CD14-positive monocyte (primary cell): Measurements from ENCODE around the gene SEC14L1. TPM values are rescaled to one million over a fixed set of nuclear protein-coding genes. Genes with fewer than 3 reads are reported as not detected.

ENCODE experiments used
- DNase-seq, 3 donors: peaks; one replicate each; pipeline ENCODE4 v3.0.0-alpha.2; 2011 to 2022
- H2AFZ ChIP-seq: 2 replicates; pipeline ENCODE4 v1.6.0; 2012; ENCODE audit warnings: mild to moderate bottlenecking, low read depth, low read length, inconsistent platforms; ENCODE audit not compliant: insufficient read depth, poor library complexity, severe bottlenecking
- H3K27ac ChIP-seq, 2 donors: 1 replicate in 1 of 2; 2 replicates in 1 of 2; pipeline ENCODE4 v1.5.1; 2012 to 2013; ENCODE audit warnings: low read length in 2 of 2, control low read depth in 1 of 2, inconsistent platforms in 1 of 2, low read depth in 1 of 2, mild to moderate bottlenecking in 1 of 2
- H3K27me3 ChIP-seq, 2 donors: one replicate each; pipeline versions ENCODE4 v1.6.0 to v1.6.1; 2011 to 2013; ENCODE audit warnings: low read length in 2 of 2; ENCODE audit not compliant: control insufficient read depth in 2 of 2, insufficient read depth in 2 of 2
- H3K36me3 ChIP-seq, 2 donors: replicated peaks in 1 of 2; 1 replicate in 1 of 2; 2 replicates in 1 of 2; pipeline versions ENCODE4 v1.5.1 to v1.6.1; 2012 to 2013; ENCODE audit warnings: low read length in 2 of 2, control low read depth in 1 of 2, inconsistent platforms in 1 of 2, mild to moderate bottlenecking in 1 of 2; ENCODE audit not compliant: insufficient read depth in 2 of 2, control insufficient read depth in 1 of 2
- H3K4me1 ChIP-seq, 2 donors: 1 replicate in 1 of 2; 2 replicates in 1 of 2; pipeline versions ENCODE4 v1.5.1 to v1.6.1; 2012 to 2013; ENCODE audit warnings: low read length in 2 of 2, control low read depth in 1 of 2, inconsistent platforms in 1 of 2, mild to moderate bottlenecking in 1 of 2, moderate library complexity in 1 of 2; ENCODE audit not compliant: insufficient read depth in 2 of 2, control insufficient read depth in 1 of 2
- H3K4me2 ChIP-seq: replicated peaks from 2 replicates; pipeline ENCODE3; 2012; ENCODE audit warnings: low read length, moderate library complexity, mild to moderate bottlenecking; ENCODE audit not compliant: poor library complexity, severe bottlenecking; ENCODE audit errors: extremely low read depth
- H3K4me3 ChIP-seq, 3 experiments: fragments of 200-600 bp in 1 of 3; sonication (generic) in 1 of 3; replicated peaks in 1 of 3; 1 replicate in 2 of 3; 2 replicates in 1 of 3; pipeline ENCODE4 v1.5.1; 2011 to 2013; ENCODE audit warnings: low read length in 3 of 3, mild to moderate bottlenecking in 3 of 3, control low read depth in 2 of 3, low read depth in 2 of 3, inconsistent platforms in 1 of 3, moderate library complexity in 1 of 3
- H3K79me2 ChIP-seq: 2 replicates; pipeline ENCODE4 v1.6.0; 2012; ENCODE audit warnings: mild to moderate bottlenecking, control low read depth, inconsistent platforms, low read length, moderate library complexity; ENCODE audit not compliant: insufficient read depth
- H3K9ac ChIP-seq: 2 replicates; pipeline ENCODE4 v1.6.0; 2017; ENCODE audit warnings: low read length, mild to moderate bottlenecking; ENCODE audit not compliant: insufficient read depth, poor library complexity, severe bottlenecking
- H3K9me3 ChIP-seq, 2 donors: replicated peaks in 1 of 2; 1 replicate in 1 of 2; 2 replicates in 1 of 2; pipeline versions ENCODE4 v1.5.1 to v1.6.1; 2012 to 2013; ENCODE audit warnings: low read length in 2 of 2, control low read depth in 1 of 2; ENCODE audit not compliant: control insufficient read depth in 1 of 2, insufficient read depth in 1 of 2
- H4K20me1 ChIP-seq: 2 replicates; pipeline ENCODE4 v1.6.0; 2012; ENCODE audit warnings: mild to moderate bottlenecking, low read length, control low read depth, moderate library complexity; ENCODE audit not compliant: insufficient read depth
- H3K27ac Mint-ChIP-seq, 7 donors: one replicate each; pipeline ENCODE4 v1.8.0; 2020; ENCODE audit warnings: mild to moderate bottlenecking in 7 of 7, mixed read lengths in 7 of 7, moderate library complexity in 6 of 7, inconsistent platforms in 2 of 7
- H3K27me3 Mint-ChIP-seq, 3 donors: one replicate each; pipeline ENCODE4 v1.8.0; 2021 to 2022; ENCODE audit warnings: low read depth in 3 of 3, mild to moderate bottlenecking in 3 of 3, mixed read lengths in 3 of 3, moderate library complexity in 3 of 3, inconsistent platforms in 1 of 3
- H3K36me3 Mint-ChIP-seq, 2 donors: one replicate each; pipeline ENCODE4 v1.8.0; 2020; ENCODE audit warnings: mixed read lengths in 2 of 2, inconsistent platforms in 1 of 2, mild to moderate bottlenecking in 1 of 2
- H3K4me1 Mint-ChIP-seq: one replicate; pipeline ENCODE4 v1.8.0; 2020; ENCODE audit warnings: mild to moderate bottlenecking, mixed read lengths
- H3K4me3 Mint-ChIP-seq, 2 donors: one replicate each; pipeline ENCODE4 v1.8.0; 2020; ENCODE audit warnings: mild to moderate bottlenecking in 2 of 2, mixed read lengths in 2 of 2, moderate library complexity in 1 of 2
- H3K9me3 Mint-ChIP-seq, 7 donors: one replicate each; pipeline ENCODE4 v1.8.0; 2020 to 2022; ENCODE audit warnings: mixed read lengths in 7 of 7, mild to moderate bottlenecking in 6 of 7, moderate library complexity in 6 of 7, inconsistent platforms in 2 of 7
- WGBS: methylation state at CpG from one replicate; pipeline ENCODE4 v1.1.5; 2013; ENCODE audit warnings: missing lambda C conversion rate; ENCODE audit not compliant: insufficient coverage; 5-methylcytosine and 5-hydroxymethylcytosine counted together
- intact Hi-C, 2 donors: fragments of 100-400 bp; cut with micrococcal nuclease; formaldehyde crosslinking; loops; one replicate each; pipeline versions ENCODE4 v1.15.0 to v1.15.1; 2023
- polyA plus RNA-seq, 3 donors: library from polyadenylated mRNA; depleted of rRNA in 1 of 3; unstranded in 2 of 3; stranded (reverse) in 1 of 3; fragments of 300-500 nt in 2 of 3; fragments of >200 nt in 1 of 3; fragmentation: Illumina TruSeq in 2 of 3; gene quantifications; 1 replicate in 2 of 3; 2 replicates in 1 of 3; pipeline ENCODE4 v1.2.3, GENCODE V29; 2012 to 2021
- TF ChIP-seq, protein P1 (sequence below): fragments of 200-600 bp; IDR thresholded peaks from one replicate; pipeline ENCODE4 v1.8.0; 2022; ENCODE audit warnings: antibody characterized with exemption, mild to moderate bottlenecking

The SEC14L1 gene
- polyA plus RNA-seq, 3 donors = 34.1 to 76.4 (median 43.2) TPM

DNA sequence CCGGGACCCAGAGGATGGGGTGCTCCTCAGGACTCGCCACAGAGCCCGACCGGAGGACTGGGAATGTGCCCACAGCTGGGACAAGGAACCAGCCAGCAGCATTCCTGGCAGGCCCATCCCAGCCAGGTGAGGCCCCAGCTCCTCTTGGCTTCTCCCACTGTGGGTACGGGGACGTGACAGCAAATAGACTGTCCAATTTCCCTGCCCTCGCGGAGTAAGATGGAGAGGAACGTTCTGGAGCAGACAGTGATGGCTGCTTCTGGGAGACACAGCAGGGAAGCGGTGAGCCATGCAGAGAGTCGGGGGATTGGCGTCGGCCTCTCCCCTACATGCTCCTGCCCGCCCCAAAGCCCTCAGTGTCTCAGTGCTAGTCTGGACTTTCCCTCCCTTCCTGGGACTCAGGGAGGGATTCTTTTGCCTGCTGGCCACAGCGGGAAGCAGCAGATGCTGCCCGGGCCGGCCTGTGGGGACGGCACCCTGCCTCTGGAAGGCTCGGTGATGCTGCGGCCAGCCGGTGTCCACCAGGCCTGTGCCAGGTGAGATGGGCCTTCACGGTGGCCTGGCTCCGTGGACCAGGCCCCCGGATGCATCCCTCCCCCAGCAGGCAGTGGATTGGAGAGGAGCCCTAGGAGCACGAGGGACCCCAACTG is 89.1 kb downstream of the SEC14L1 start:
- no peak overlapping the region for H2AFZ ChIP-seq
- 98% methylated on average over 14 of the region's 25 CpGs for WGBS
- no peaks in the 10 kb centered on the region for H3K27me3 ChIP-seq
- no peak overlapping the region for H3K4me3 ChIP-seq
- H3K9ac ChIP-seq = no peak overlapping the region
- H3K9me3 ChIP-seq = peaks cover 9 to 16% of the 10 kb centered on the region in 2 donors
- no peak overlapping the region for H3K27ac ChIP-seq
- no peaks in the 10 kb centered on the region for H3K36me3 Mint-ChIP-seq
- peaks cover 2 to 5% (median 3%) of the 10 kb centered on the region in 3 donors for H3K27me3 Mint-ChIP-seq
- TF ChIP-seq, protein P1, sequence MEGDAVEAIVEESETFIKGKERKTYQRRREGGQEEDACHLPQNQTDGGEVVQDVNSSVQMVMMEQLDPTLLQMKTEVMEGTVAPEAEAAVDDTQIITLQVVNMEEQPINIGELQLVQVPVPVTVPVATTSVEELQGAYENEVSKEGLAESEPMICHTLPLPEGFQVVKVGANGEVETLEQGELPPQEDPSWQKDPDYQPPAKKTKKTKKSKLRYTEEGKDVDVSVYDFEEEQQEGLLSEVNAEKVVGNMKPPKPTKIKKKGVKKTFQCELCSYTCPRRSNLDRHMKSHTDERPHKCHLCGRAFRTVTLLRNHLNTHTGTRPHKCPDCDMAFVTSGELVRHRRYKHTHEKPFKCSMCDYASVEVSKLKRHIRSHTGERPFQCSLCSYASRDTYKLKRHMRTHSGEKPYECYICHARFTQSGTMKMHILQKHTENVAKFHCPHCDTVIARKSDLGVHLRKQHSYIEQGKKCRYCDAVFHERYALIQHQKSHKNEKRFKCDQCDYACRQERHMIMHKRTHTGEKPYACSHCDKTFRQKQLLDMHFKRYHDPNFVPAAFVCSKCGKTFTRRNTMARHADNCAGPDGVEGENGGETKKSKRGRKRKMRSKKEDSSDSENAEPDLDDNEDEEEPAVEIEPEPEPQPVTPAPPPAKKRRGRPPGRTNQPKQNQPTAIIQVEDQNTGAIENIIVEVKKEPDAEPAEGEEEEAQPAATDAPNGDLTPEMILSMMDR = no peak
- H3K27ac Mint-ChIP-seq = no peak overlapping the region
- intact Hi-C loops = loop anchor here in 1 of 2 donors (5.0 kb wide), 1 partner anchor 88 kb away; the partner anchor contains the start of gene SEC14L1
- DNase-seq = no peak
- no peaks in the 10 kb centered on the region for H4K20me1 ChIP-seq
- peaks cover 1 to 3% of the 10 kb centered on the region in 2 donors for H3K4me1 ChIP-seq
- H3K36me3 ChIP-seq = no peaks in the 10 kb centered on the region
- H3K4me1 Mint-ChIP-seq = peaks cover 10% of the 10 kb centered on the region
- no peaks in the 10 kb centered on the region for H3K79me2 ChIP-seq
- no peak overlapping the region for H3K4me2 ChIP-seq
- peaks cover 15 to 23% (median 21%) of the 10 kb centered on the region in 7 donors for H3K9me3 Mint-ChIP-seq
- H3K4me3 Mint-ChIP-seq = no peak overlapping the region

DNA sequence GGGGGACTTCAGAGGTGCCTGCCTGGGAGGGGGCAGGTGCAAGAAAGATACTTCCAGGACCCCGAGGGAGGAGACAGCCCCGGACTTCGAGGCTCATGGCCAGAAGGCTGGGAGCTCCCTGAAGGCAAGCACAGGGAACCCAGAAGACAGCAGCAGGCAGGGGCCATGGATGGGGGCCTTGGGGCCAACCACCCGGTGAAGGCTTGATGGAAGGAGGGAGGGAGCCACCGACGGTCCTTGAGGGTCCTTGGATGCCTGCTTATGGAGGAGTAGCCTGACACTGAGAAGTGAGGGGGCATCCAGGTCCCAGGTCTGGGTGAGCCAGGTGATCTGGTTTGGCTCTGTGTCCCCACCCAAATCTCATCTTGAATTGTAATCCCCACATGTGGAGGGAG is 89.7 kb downstream of the SEC14L1 start:
- intact Hi-C loops = loop anchor here in 1 of 2 donors (5.0 kb wide), 1 partner anchor 88 kb away; the partner anchor contains the start of gene SEC14L1
- H3K27me3 ChIP-seq = no peaks in the 10 kb centered on the region
- H3K27ac ChIP-seq = no peak overlapping the region
- no peaks in the 10 kb centered on the region for H4K20me1 ChIP-seq
- H3K27ac Mint-ChIP-seq = no peak overlapping the region
- no peak overlapping the region for H2AFZ ChIP-seq
- peaks cover 15% of the 10 kb centered on the region for H3K4me1 Mint-ChIP-seq
- DNase-seq = no peak
- 95% methylated on average over 6 of the region's 6 CpGs for WGBS
- H3K4me1 ChIP-seq = peaks cover 6 to 8% of the 10 kb centered on the region in 2 donors
- no peak overlapping the region for H3K4me3 Mint-ChIP-seq
- TF ChIP-seq, protein P1 = no peak
- peaks cover 4 to 11% of the 10 kb centered on the region in 2 donors for H3K9me3 ChIP-seq
- H3K36me3 Mint-ChIP-seq = no peaks in the 10 kb centered on the region
- H3K36me3 ChIP-seq = no peaks in the 10 kb centered on the region
- H3K4me2 ChIP-seq = no peak overlapping the region
- no peak overlapping the region for H3K9ac ChIP-seq
- H3K27me3 Mint-ChIP-seq = peaks cover 2 to 5% (median 3%) of the 10 kb centered on the region in 3 donors
- H3K79me2 ChIP-seq = no peaks in the 10 kb centered on the region
- no peak overlapping the region for H3K4me3 ChIP-seq
- peaks cover 11 to 17% (median 16%) of the 10 kb centered on the region in 7 donors for H3K9me3 Mint-ChIP-seq
